Stimulated activated CD4-positive, alpha-beta T cell treated with anti-CD3 and anti-CD28 coated beads, Interleukin-1b, Interleukin-23, amount 100 ng/mL, for 48 hours (primary cell): Measurements from ENCODE around the gene TMEM203.
A peak's percentile ranks its signal among the peaks of the same experiment; 100 is the strongest.

Source experiments
- DNase-seq: peaks from one replicate; pipeline ENCODE4 v3.0.0-alpha.2; 2020

The TMEM203 gene

GRCh38 chr9:137193771-137194170 lies 11.7 kb downstream of the TMEM203 start:
- no peak for DNase-seq

GRCh38 chr9:137192859-137193258 lies 12.6 kb downstream of the TMEM203 start:
- DNase-seq = no peak

- DNase-seq = no peak
These were observed 13.0 kb downstream of the TMEM203 start for GRCh38 chr9:137192448-137192780.

DNA sequence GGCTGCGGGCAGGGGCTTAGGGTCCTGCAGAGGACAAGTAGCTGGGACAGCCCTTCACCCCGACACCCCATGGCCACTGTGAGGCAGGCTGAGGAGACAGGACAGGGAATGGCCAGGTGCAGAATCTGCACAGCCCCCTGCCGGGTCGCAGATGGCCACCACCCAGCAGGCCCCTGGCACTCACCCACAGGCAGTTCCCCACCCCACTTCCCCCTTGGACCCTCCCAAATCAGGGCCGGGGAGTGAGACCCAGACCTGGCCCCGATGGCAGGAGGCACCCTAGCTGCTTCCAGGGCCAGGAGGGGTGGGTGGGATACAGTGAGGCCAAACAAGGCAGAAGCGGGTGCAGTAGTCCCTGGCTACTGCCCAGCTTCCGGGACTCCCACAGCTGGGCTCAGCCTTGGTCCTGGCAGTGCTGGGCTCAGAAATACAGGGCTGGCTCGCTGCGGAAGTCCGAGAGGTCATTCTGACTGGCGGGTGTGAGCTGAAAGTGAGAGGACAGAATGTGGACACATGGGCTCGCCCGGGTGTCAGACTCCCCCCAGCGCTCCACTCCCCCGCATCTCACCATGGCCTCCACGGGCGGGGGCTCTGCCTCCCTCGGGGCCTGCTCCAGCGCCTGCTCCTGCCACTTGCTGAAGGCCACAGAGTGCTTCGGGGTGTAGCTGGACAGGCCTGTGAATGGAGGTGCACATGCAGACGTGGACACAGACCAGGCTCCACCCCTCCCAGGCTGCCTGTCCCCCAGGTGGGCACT lies 13.6 kb downstream of the TMEM203 start:
- no peak for DNase-seq

DNA sequence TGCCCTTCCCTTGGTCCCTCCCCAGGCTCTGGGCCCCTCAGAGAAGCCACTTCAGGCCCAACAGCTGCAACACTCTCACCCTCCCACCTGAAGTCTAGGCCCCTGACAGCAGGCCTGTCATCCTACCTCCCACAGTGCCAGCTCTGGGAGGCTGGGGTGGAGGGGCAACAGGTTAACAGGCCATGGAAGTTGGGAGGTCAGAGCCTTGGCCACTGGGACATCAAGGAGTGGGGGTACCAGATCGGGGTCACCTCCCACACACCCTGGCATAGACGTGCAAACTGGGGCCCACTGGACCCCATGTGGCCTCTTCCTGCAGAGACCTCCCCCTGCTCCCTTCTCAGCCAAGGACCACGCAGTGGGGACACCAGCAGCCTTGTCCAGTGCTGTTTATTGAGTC lies 14.2 kb downstream of the TMEM203 start:
- no peak for DNase-seq

DNA sequence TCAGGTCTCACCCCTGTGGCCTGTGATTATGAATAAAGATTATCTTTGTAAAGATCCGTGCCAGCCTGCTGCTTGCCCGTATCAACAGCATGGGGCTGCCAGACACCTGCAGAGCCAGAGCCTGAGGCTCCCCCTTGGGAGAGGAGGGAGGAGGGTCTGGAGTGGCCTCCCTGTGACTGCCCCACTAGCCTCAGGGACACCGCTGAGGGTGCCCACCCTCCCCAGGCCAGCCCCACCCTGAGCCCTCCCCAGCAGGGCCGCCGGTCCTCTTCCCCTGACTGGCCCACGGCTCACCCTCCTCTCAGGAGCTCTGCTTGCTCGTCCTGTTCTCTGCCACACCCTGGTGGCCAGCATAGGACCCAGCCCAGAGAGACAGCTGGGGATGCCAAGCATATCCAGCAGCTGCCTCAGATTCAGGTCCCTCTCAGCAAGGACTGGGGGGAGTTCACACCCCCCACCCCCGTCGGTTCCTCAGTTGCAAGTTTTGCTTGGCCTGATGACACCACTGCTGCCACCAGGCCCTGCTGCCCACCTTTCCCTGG lies 15.1 kb downstream of the TMEM203 start:
- no peak for DNase-seq

DNA sequence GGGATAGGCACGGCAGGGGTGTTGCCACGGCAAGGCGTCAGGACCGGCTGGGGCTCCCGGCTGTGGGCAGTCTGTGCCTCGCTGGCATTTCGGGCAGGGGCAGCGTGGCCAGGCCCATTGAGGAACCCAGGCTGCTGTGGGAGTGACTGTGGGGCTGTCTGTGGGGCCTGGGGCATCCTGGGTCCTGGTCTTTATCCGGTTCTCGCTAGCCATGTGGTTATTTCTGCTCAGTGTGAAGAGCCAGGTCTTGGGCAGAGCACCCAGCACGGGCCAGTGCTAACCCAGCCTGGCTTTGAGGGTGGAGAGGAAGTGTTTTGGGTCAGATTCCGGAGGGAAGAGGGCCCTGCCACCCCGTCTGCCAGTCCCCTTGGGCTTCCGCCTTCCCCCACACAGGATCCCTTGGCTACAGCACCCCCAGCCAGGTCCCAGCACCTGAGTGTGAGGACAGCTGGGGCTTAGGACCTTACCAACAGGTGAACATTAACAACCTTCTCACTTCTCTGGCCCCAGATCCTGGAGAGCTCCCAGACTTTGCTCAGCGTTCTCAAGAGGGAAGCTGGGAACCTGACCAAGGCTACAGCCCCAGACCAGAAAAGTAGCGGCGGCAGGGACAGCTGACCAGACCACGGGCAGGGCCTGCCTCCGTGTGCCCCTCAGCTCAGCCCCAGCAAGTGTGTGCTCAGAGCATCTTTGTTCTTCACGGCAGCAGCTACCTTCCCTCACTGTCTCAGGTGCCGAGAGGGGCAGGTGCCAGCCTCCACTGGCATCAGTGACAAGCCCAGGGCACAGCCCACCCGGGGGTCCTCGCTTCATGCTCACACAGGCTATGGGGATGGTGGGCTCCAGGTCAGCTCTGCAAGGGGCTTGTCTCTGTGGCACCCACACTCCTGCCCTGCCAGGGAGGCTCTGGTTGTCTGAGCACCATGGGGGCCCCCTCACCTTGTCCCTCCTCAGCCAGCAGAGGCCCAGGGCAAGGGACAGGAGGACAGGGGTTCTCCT lies 15.9 kb downstream of the TMEM203 start:
- DNase-seq = no peak

DNA sequence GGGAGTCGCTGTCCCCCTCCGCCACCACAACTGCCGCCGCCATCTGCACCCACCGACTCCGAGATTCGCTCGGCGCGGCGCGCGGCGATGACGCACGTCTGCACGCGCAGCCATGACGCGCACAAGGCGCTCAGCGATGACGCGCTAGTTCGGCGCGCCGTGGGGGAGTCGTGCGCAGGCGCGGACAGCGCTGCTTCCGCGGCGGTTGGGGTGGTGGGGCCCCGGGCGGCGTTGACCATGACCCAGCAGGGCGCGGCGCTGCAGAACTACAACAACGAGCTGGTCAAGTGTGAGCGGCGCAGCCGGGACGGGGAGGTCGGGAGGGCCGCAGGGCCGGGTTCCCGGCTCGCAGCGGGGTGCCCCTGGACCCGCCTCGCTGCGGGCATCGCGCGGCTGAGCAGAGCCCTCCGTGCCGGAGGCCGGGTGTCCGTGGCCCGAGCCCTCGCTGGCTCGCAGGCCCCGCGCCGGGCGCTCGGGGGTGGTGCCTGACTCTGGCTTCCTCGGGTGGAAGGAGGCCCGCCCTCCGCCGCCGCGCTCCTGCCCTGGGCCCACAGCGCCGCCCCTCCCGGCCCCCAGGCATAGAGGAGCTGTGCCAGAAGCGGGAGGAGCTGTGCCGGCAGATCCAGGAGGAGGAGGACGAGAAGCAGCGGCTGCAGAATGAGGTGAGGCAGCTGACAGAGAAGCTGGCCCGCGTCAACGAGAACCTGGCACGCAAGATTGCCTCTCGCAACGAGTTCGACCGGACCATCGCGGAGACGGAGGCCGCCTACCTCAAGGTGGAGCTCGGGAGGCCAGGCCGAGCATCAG lies 16.8 kb downstream of the TMEM203 start, which contains the start of the genes ANAPC2 and SSNA1:
TSS of gene ANAPC2 (minus strand) at position 71 of the 807 bp plus-strand sequence. CDS start at position 43, 28 bp downstream.
TSS of gene SSNA1 (plus strand) at position 187 of the 807 bp plus-strand sequence. CDS start at position 238, 51 bp downstream.
- DNase-seq = peak; percentile 90

DNA sequence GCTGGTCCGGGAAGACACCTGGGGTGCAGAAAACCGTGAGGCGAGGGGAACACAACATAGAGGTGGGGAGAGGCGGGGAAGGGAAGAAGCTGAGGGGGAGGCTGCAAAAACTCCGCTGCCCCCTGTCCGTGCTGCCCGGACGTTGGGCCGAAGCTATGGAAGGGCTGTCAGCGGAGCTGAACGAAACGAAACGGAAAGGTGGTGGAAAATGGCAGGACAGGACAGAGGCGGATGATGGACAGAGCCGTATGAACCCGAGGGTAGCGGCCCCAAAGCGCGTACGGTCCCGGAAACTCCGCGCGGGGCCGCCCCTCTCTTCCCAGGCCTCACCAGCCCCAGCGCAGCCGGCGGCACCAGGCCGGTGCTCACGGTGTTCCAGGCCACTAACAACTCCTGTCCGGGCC lies 17.4 kb downstream of the TMEM203 start:
- DNase-seq = no peak

DNA sequence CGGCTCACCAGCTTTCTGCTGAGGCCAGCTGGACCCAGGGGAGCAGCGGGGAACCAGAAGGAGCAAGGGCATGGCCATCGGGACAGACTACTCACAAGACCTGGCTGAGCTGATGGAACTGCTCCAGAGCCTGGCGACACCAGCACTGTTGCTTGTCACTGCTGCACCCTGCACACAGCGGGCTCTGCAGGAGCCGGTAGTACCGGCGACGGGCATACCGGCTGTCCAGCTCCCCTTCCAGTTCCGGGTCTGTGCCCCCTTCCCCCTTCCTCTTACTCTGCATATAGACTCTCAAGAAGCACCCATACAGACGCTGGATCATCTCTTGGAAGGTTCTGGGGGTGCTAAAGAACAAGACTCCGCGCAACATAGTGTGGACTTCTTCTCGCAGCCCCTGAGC lies 18.1 kb downstream of the TMEM203 start:
- DNase-seq = no peak

- no peak for DNase-seq
These were observed 19.1 kb downstream of the TMEM203 start for GRCh38 chr9:137186385-137186784.

DNA sequence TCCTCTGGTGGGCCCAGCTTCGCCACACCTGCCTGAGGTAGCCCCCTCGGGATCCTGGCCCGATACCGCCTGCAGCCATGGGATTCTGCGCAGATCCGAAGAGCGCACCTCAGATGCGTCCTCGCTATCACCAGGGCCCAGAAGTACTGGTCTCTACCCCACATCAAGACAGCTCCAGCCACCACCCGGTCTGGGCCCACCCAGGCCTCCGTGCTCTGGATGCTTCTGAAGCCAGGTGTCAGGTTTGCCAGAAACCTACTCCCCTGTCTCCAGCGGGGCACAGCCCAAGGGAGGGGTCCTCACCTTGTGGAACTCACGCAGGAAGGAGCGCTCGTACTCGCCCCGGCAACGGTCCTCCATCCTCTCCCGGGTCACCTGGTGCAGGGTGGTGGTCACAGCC lies 19.5 kb downstream of the TMEM203 start:
- DNase-seq = no peak

DNA sequence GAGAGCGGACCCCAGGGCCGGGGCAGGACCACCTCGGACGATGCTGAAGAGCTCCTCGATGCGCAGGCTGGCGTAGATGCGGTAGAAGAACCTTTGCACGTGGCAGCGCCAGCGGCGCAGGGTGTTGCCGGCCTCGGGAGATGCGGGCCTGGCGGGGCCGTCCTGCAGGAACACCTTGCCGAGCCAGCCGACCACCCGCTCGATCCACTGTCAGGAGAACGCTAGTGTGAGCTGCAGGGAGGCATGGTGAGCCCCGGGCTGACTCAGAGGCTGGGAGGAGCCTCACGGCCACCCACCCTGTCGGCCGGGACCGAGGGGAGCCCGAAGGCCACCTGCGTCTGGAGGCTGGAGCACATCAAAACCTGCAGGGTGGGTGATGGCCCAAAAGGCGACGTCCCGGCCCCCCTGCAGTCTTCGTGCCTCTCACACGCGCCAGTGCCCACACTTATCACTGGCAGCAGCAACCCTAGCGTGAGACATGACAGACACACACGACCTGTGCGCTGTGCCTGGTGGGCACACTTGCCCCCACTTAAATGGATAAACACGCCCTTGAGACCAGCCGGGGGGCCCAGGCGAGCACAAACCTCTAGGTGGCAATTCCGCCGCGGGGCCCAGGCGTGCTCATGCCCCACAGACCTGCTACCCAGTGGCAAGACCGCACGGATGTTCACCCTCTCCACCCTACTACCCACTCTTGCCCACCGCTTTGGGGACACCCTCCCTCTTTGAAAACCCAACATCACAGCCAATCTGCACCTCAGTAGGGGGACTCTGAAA lies 20.4 kb downstream of the TMEM203 start:
- DNase-seq = no peak

- DNase-seq = no peak
These were observed 21.4 kb downstream of the TMEM203 start for GRCh38 chr9:137183980-137184595.

DNA sequence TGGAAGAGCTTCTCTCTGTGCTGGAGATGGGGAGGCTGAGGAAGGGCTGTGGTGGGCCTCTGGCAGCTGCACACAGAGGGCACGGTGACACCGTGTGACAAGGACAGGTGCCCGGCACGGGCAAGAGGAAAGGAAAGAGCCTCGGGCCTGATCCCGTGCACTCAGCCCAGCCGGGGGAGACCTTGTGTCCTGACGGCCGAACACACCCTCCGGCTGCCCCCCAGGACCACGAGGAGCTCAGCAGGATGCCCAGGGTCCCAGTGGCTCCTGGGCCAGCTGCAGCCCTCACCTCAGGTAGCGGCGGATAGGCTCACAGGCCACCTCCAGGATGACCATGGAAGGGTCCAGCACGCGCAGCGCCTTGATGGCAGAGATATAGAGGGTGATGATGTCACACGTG lies 22.6 kb downstream of the TMEM203 start:
- no peak for DNase-seq

- DNase-seq = no peak
These were observed 23.8 kb downstream of the TMEM203 start for GRCh38 chr9:137181680-137182079.

DNA sequence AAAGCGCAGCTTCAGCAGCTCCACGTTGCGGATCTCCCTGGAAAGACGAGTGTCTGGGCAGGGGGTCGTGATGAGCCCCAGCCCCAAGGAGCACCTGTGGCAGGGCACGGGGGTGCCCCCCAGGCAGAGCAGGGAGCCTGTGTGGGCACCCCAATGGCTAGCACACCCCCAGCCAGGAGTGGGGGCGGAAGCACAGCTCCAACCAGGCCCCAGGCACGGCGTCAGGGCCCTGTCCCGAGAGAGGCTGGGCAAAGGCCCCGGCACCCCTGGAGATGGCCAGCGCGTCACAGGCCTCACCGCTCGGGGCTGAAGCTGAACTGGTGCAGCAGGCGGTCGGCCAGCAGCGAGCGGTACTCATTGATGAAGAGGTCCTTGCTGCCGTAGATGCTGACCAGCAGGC lies 25.0 kb downstream of the TMEM203 start:
- DNase-seq = no peak

DNA sequence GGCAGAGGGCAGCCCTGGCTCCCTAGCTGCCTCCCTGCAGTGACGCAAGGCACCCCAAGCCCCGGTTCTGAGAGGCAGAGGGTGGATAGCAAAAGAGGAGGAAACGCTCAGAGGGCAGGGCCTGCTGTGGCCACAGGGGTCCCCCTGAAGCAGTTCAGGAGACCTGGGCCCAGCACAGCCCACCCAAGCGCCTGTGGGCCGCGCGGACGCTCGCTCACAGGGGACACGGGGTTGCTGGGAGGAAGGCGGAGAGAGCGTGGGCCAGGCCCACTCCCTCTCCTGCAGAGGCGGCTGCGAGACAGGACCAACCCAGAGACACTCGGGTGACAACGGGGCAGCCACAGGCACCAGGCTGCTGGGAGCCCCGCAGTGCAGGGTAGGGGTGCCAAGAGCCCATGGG lies 25.7 kb downstream of the TMEM203 start:
- DNase-seq = no peak

GRCh38 chr9:137178939-137179630 lies 26.4 kb downstream of the TMEM203 start:
- DNase-seq = no peak

- no peak for DNase-seq
These were observed 27.1 kb downstream of the TMEM203 start for GRCh38 chr9:137178201-137178938.
